H1 (cell line): ENCODE results near the gene CSNK1A1. TPM values are rescaled to one million over a fixed set of nuclear protein-coding genes. Genes with fewer than 3 reads are reported as not detected.
A peak's percentile ranks its signal among the peaks of the same experiment; 100 is the strongest.

Experiments
- ATF2 ChIP-seq: IDR thresholded peaks from 2 replicates; pipeline ENCODE4 v1.6.1; 2012; ENCODE audit warnings: low read length, inconsistent platforms
- CHD7 ChIP-seq: fragments of 300-600 bp; sonication (generic); IDR thresholded peaks from 2 replicates; pipeline ENCODE4 v1.7.1; 2012; ENCODE audit warnings: low read length, moderate library complexity, mild to moderate bottlenecking, inconsistent platforms; ENCODE audit not compliant: insufficient replicate concordance
- RFX5 ChIP-seq: IDR thresholded peaks from 2 replicates; pipeline ENCODE4 v1.6.1; 2011; ENCODE audit warnings: low read depth, low read length, improper control_type of control experiment, borderline replicate concordance
- TEAD4 ChIP-seq: IDR thresholded peaks from 2 replicates; pipeline ENCODE4 v1.6.1; 2012; ENCODE audit warnings: low read depth, low read length, inconsistent platforms, mixed read lengths
- polyA plus RNA-seq, 7 experiments: library from polyadenylated mRNA; depleted of rRNA in 3 of 7; stranded (reverse) in 5 of 7; unstranded in 2 of 7; fragments of >200 nt in 5 of 7; fragments of 200-250 nt in 2 of 7; gene quantifications; 1 replicate in 5 of 7; 2 replicates in 1 of 7; 4 replicates in 1 of 7; pipeline versions ENCODE4 v1.2.1 to v1.2.3, GENCODE V29; 2011 to 2013; ENCODE audit warnings: missing spikeins in 2 of 7, mixed read lengths in 2 of 7
- total RNA-seq: library from RNA; stranded (reverse); fragmentation: NEBNext Ultra II Directional; extraction: Animal tissue kit (Norgen Biotek cat#: 25700); gene quantifications from 2 replicates; pipeline ENCODE4 v1.2.1, GENCODE V29; 2021
- TF ChIP-seq, protein P1 (sequence below), 3 experiments: IDR thresholded peaks; 1 replicate in 2 of 3; 2 replicates in 1 of 3; pipeline versions ENCODE4 v1.5.1 to v1.6.1; 2011; ENCODE audit warnings: low read length in 3 of 3, mild to moderate bottlenecking in 3 of 3, inconsistent platforms in 2 of 3, low read depth in 1 of 3, moderate library complexity in 1 of 3; ENCODE audit not compliant: insufficient read depth in 1 of 3; ENCODE audit errors: control extremely low read depth in 1 of 3

Gene CSNK1A1
- total and polyA plus RNA-seq, 2 of the 8 experiments (the other 6 are each of a cell fraction or from before 2014, with no cell fraction given), result 61.2 to 244 TPM

GRCh38 chr5:149551227-149552037 is at the start of gene CSNK1A1 (continued):
- TF ChIP-seq, protein P1, sequence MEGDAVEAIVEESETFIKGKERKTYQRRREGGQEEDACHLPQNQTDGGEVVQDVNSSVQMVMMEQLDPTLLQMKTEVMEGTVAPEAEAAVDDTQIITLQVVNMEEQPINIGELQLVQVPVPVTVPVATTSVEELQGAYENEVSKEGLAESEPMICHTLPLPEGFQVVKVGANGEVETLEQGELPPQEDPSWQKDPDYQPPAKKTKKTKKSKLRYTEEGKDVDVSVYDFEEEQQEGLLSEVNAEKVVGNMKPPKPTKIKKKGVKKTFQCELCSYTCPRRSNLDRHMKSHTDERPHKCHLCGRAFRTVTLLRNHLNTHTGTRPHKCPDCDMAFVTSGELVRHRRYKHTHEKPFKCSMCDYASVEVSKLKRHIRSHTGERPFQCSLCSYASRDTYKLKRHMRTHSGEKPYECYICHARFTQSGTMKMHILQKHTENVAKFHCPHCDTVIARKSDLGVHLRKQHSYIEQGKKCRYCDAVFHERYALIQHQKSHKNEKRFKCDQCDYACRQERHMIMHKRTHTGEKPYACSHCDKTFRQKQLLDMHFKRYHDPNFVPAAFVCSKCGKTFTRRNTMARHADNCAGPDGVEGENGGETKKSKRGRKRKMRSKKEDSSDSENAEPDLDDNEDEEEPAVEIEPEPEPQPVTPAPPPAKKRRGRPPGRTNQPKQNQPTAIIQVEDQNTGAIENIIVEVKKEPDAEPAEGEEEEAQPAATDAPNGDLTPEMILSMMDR (IDR thresholded peaks at IDR 0.05; ENCODE audit: control extremely low read depth in 1 of 3, insufficient read depth in 1 of 3, low read depth in 1 of 3, low read length in 3 of 3), result peak; percentile 41 to 62 (median 44); a peak in 3 of 4 replicates
- TF ChIP-seq ATF2, result no peak
- no peak for TF ChIP-seq CHD7
- TF ChIP-seq TEAD4, result no peak
- no peak for TF ChIP-seq RFX5
